Coronary artery (tissue), 2 donors: Measurements from ENCODE around the gene SVOP.

ENCODE experiments used
- DNase-seq: peaks from one replicate; pipeline ENCODE4 v3.0.0-alpha.2; 2017; ENCODE audit warnings: low spot score
- H3K27ac ChIP-seq, 2 donors: fragments of 200-600 bp; sonication (generic); one replicate each; pipeline ENCODE4 v1.5.1; 2016 to 2019
- H3K4me3 ChIP-seq: fragments of 200-600 bp; sonication (generic); 2 replicates; pipeline ENCODE4 v1.5.1; 2016; ENCODE audit warnings: mild to moderate bottlenecking, moderate library complexity
- TF ChIP-seq, protein P1 (sequence below): fragments of 200-600 bp; sonication (generic); IDR thresholded peaks from one replicate; pipeline ENCODE4 v1.5.1; 2019; ENCODE audit warnings: antibody characterized with exemption

SVOP gene

DNA sequence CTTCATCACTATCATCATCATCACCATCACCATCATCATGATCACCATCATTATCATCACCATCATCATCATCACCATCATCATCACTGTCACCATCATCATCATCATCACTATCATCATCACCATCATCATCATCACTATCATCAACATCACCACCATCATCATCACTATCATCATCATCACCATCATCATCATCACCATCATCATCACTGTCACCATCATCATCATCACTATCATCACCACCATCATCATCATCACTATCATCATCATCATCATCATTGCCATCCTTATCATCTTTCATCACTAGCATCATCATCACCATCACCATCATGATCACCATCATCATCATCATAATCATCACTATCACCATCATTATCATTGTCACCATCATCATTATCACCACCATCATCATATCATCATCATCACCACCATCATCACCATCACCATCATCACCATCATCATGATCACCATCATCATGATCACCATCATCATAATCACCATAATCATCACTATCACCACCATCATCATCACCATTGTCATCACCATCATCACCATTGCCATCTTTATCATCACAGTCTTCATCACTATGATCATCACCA, 38.1 kb downstream of the SVOP start:
- TF ChIP-seq, protein P1, sequence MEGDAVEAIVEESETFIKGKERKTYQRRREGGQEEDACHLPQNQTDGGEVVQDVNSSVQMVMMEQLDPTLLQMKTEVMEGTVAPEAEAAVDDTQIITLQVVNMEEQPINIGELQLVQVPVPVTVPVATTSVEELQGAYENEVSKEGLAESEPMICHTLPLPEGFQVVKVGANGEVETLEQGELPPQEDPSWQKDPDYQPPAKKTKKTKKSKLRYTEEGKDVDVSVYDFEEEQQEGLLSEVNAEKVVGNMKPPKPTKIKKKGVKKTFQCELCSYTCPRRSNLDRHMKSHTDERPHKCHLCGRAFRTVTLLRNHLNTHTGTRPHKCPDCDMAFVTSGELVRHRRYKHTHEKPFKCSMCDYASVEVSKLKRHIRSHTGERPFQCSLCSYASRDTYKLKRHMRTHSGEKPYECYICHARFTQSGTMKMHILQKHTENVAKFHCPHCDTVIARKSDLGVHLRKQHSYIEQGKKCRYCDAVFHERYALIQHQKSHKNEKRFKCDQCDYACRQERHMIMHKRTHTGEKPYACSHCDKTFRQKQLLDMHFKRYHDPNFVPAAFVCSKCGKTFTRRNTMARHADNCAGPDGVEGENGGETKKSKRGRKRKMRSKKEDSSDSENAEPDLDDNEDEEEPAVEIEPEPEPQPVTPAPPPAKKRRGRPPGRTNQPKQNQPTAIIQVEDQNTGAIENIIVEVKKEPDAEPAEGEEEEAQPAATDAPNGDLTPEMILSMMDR, result no peak
- DNase-seq, result no peak
- no peak overlapping the region for H3K27ac ChIP-seq
- H3K4me3 ChIP-seq, result no peak overlapping the region

DNA sequence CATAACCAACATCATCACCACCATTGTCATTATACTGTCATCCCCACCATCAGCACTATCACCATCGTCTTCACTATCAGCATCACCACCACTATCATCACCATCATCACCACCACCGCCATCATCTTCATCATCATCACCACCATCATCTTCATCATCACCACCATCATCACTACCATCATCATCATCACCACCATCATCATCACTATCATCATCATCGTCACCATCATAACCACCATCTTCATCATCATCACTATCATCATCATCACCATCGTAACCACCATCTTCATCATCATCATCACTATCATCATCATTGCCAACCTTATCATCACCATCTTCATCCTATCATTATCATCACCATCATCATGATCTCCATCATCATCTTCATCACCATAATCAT, 39.0 kb downstream of the SVOP start:
- Histone ChIP-seq H3K27ac (no peak overlapping the region), H3K4me3 (no peak overlapping the region)
- TF ChIP-seq, protein P1, result no peak
- DNase-seq, result no peak

- no peak overlapping the region for H3K4me3 ChIP-seq
- no peak overlapping the region for H3K27ac ChIP-seq
- DNase-seq, result no peak
- TF ChIP-seq, protein P1, result no peak
Observed at GRCh38 chr12:108980831-108981618, 39.8 kb downstream of the SVOP start.

DNA sequence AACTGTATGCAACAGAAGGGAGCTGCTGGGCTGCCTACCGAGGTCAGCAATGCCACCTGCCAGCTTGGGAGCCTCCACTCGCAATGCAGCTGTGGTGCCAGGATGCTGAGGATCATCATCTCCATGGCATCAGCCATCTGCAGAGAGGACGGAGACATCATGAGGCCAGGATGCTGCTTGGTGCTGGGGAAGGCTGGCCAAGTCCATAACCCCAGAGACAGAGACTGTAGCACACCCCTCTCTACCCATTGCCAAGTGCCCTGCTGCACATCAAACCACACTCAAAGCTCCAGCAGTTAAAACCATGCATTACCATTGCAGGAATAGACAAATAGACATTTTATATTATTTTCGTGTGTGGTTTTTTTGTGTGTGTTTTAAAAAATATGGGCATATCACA, 43.5 kb downstream of the SVOP start:
- Histone ChIP-seq H3K27ac (no peak overlapping the region), H3K4me3 (no peak overlapping the region)
- DNase-seq, result no peak
- TF ChIP-seq, protein P1, result no peak

DNA sequence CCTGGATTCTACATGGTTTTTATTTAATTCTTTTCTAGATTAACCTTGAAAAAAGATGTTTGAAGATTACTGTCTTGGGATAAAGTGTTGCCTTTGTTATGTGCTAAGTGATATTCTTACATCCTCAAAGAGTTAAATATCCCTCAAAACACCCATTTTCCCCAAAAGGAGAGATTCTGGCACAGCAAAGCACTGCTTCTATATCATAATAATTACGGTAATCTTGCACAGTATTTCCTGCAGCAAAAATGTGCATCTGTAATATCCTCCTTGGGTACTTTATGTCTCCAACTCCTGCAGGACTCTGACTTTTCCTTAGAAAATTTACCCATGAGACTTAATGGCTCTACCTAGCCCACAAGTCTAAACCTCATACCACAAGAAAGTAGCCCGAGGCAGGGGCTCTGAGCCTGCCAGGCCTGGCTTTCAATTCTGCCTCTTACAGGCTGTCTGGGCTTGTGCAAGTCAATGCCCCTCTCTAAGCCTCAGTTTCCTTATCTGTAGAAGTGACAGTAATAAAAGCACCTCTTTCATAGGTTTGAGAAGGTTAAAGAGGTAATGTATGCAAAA, 45.8 kb downstream of the SVOP start:
- H3K4me3 ChIP-seq, result no peak overlapping the region
- TF ChIP-seq, protein P1, result no peak

GRCh38 chr12:108973629-108974152, 47.2 kb downstream of the SVOP start:
- Histone ChIP-seq H3K27ac (no peak overlapping the region), H3K4me3 (no peak overlapping the region)
- TF ChIP-seq, protein P1, result no peak
- no peak for DNase-seq

More for the DNA sequence above, 45.8 kb downstream of the SVOP start:
- H3K27ac ChIP-seq, result no peak overlapping the region
- DNase-seq, result no peak
